CD14-positive monocyte (primary cell): ENCODE data around the gene IGF2R. TPM values are rescaled to one million over a fixed set of nuclear protein-coding genes. Genes with fewer than 3 reads are reported as not detected.
A peak's percentile ranks its signal among the peaks of the same experiment; 100 is the strongest.

ENCODE experiments used
- DNase-seq, 3 donors: peaks; one replicate each; pipeline ENCODE4 v3.0.0-alpha.2; 2011 to 2022
- H2AFZ ChIP-seq: 2 replicates; pipeline ENCODE4 v1.6.0; 2012; ENCODE audit warnings: mild to moderate bottlenecking, low read depth, low read length, inconsistent platforms; ENCODE audit not compliant: insufficient read depth, poor library complexity, severe bottlenecking
- H3K27ac ChIP-seq, 2 donors: 1 replicate in 1 of 2; 2 replicates in 1 of 2; pipeline ENCODE4 v1.5.1; 2012 to 2013; ENCODE audit warnings: low read length in 2 of 2, control low read depth in 1 of 2, inconsistent platforms in 1 of 2, low read depth in 1 of 2, mild to moderate bottlenecking in 1 of 2
- H3K27me3 ChIP-seq, 2 donors: one replicate each; pipeline versions ENCODE4 v1.6.0 to v1.6.1; 2011 to 2013; ENCODE audit warnings: low read length in 2 of 2; ENCODE audit not compliant: control insufficient read depth in 2 of 2, insufficient read depth in 2 of 2
- H3K36me3 ChIP-seq, 2 donors: replicated peaks in 1 of 2; 1 replicate in 1 of 2; 2 replicates in 1 of 2; pipeline versions ENCODE4 v1.5.1 to v1.6.1; 2012 to 2013; ENCODE audit warnings: low read length in 2 of 2, control low read depth in 1 of 2, inconsistent platforms in 1 of 2, mild to moderate bottlenecking in 1 of 2; ENCODE audit not compliant: insufficient read depth in 2 of 2, control insufficient read depth in 1 of 2
- H3K4me1 ChIP-seq, 2 donors: 1 replicate in 1 of 2; 2 replicates in 1 of 2; pipeline versions ENCODE4 v1.5.1 to v1.6.1; 2012 to 2013; ENCODE audit warnings: low read length in 2 of 2, control low read depth in 1 of 2, inconsistent platforms in 1 of 2, mild to moderate bottlenecking in 1 of 2, moderate library complexity in 1 of 2; ENCODE audit not compliant: insufficient read depth in 2 of 2, control insufficient read depth in 1 of 2
- H3K4me2 ChIP-seq: replicated peaks from 2 replicates; pipeline ENCODE3; 2012; ENCODE audit warnings: low read length, moderate library complexity, mild to moderate bottlenecking; ENCODE audit not compliant: poor library complexity, severe bottlenecking; ENCODE audit errors: extremely low read depth
- H3K4me3 ChIP-seq, 3 experiments: fragments of 200-600 bp in 1 of 3; sonication (generic) in 1 of 3; replicated peaks in 1 of 3; 1 replicate in 2 of 3; 2 replicates in 1 of 3; pipeline ENCODE4 v1.5.1; 2011 to 2013; ENCODE audit warnings: low read length in 3 of 3, mild to moderate bottlenecking in 3 of 3, control low read depth in 2 of 3, low read depth in 2 of 3, inconsistent platforms in 1 of 3, moderate library complexity in 1 of 3
- H3K79me2 ChIP-seq: 2 replicates; pipeline ENCODE4 v1.6.0; 2012; ENCODE audit warnings: mild to moderate bottlenecking, control low read depth, inconsistent platforms, low read length, moderate library complexity; ENCODE audit not compliant: insufficient read depth
- H3K9ac ChIP-seq: 2 replicates; pipeline ENCODE4 v1.6.0; 2017; ENCODE audit warnings: low read length, mild to moderate bottlenecking; ENCODE audit not compliant: insufficient read depth, poor library complexity, severe bottlenecking
- H3K9me3 ChIP-seq, 2 donors: replicated peaks in 1 of 2; 1 replicate in 1 of 2; 2 replicates in 1 of 2; pipeline versions ENCODE4 v1.5.1 to v1.6.1; 2012 to 2013; ENCODE audit warnings: low read length in 2 of 2, control low read depth in 1 of 2; ENCODE audit not compliant: control insufficient read depth in 1 of 2, insufficient read depth in 1 of 2
- H4K20me1 ChIP-seq: 2 replicates; pipeline ENCODE4 v1.6.0; 2012; ENCODE audit warnings: mild to moderate bottlenecking, low read length, control low read depth, moderate library complexity; ENCODE audit not compliant: insufficient read depth
- H3K27ac Mint-ChIP-seq, 7 donors: one replicate each; pipeline ENCODE4 v1.8.0; 2020; ENCODE audit warnings: mild to moderate bottlenecking in 7 of 7, mixed read lengths in 7 of 7, moderate library complexity in 6 of 7, inconsistent platforms in 2 of 7
- H3K27me3 Mint-ChIP-seq, 3 donors: one replicate each; pipeline ENCODE4 v1.8.0; 2021 to 2022; ENCODE audit warnings: low read depth in 3 of 3, mild to moderate bottlenecking in 3 of 3, mixed read lengths in 3 of 3, moderate library complexity in 3 of 3, inconsistent platforms in 1 of 3
- H3K36me3 Mint-ChIP-seq, 2 donors: one replicate each; pipeline ENCODE4 v1.8.0; 2020; ENCODE audit warnings: mixed read lengths in 2 of 2, inconsistent platforms in 1 of 2, mild to moderate bottlenecking in 1 of 2
- H3K4me1 Mint-ChIP-seq: one replicate; pipeline ENCODE4 v1.8.0; 2020; ENCODE audit warnings: mild to moderate bottlenecking, mixed read lengths
- H3K4me3 Mint-ChIP-seq, 2 donors: one replicate each; pipeline ENCODE4 v1.8.0; 2020; ENCODE audit warnings: mild to moderate bottlenecking in 2 of 2, mixed read lengths in 2 of 2, moderate library complexity in 1 of 2
- H3K9me3 Mint-ChIP-seq, 7 donors: one replicate each; pipeline ENCODE4 v1.8.0; 2020 to 2022; ENCODE audit warnings: mixed read lengths in 7 of 7, mild to moderate bottlenecking in 6 of 7, moderate library complexity in 6 of 7, inconsistent platforms in 2 of 7
- CTCF ChIP-seq: fragments of 200-600 bp; IDR thresholded peaks from one replicate; pipeline ENCODE4 v1.8.0; 2022; ENCODE audit warnings: antibody characterized with exemption, mild to moderate bottlenecking
- WGBS: methylation state at CpG from one replicate; pipeline ENCODE4 v1.1.5; 2013; ENCODE audit warnings: missing lambda C conversion rate; ENCODE audit not compliant: insufficient coverage; 5-methylcytosine and 5-hydroxymethylcytosine counted together
- intact Hi-C, 2 donors: fragments of 100-400 bp; cut with micrococcal nuclease; formaldehyde crosslinking; loops; one replicate each; pipeline versions ENCODE4 v1.15.0 to v1.15.1; 2023
- polyA plus RNA-seq, 3 donors: library from polyadenylated mRNA; depleted of rRNA in 1 of 3; unstranded in 2 of 3; stranded (reverse) in 1 of 3; fragments of 300-500 nt in 2 of 3; fragments of >200 nt in 1 of 3; fragmentation: Illumina TruSeq in 2 of 3; gene quantifications; 1 replicate in 2 of 3; 2 replicates in 1 of 3; pipeline ENCODE4 v1.2.3, GENCODE V29; 2012 to 2021

Gene IGF2R
- polyA plus RNA-seq, 3 donors, result 6.9 to 44.8 (median 8.2) TPM

GRCh38 chr6:159982731-159983506 lies 14.0 kb downstream of the IGF2R start:
- H3K4me3 ChIP-seq, result peak overlapping the region; percentile 10 to 59 (median 15)
- Mint-ChIP-seq H3K9me3 (peaks cover 0 to 8% (median 2%) of the 10 kb centered on the region in 7 donors), H3K4me3 (peak overlapping the region; percentile 14 to 85), H3K27ac (peak overlapping the region; percentile 95 to 99 (median 96)), H3K4me1 (peaks cover 82% of the 10 kb centered on the region), H3K36me3 (peaks cover 30 to 48% of the 10 kb centered on the region in 2 donors), H3K27me3 (peaks cover 28 to 40% (median 39%) of the 10 kb centered on the region in 3 donors)
- no peak overlapping the region for H2AFZ ChIP-seq
- DNase-seq, result peak in 2 of 3 donors; percentile 59 to 71
- intact Hi-C loops, result loop anchor here (2.0 to 10.0 kb wide), 3 partner anchors 14 to 258 kb away; partner anchors contain the start of genes IGF2R (in 1 of the 2) and WTAP (in 1 of the 2)
- TF ChIP-seq CTCF, result no peak
- peaks cover 0 to 25% of the 10 kb centered on the region in 2 donors for H3K27me3 ChIP-seq
- peak overlapping the region; percentile 82 to 97 for H3K27ac ChIP-seq
- WGBS, result 0% methylated on average over 4 of the region's 6 CpGs
- peaks cover 78 to 89% of the 10 kb centered on the region in 2 donors for H3K4me1 ChIP-seq
- H3K9ac ChIP-seq, result peak overlapping the region; percentile 55
- peaks cover 100% of the 10 kb centered on the region for H4K20me1 ChIP-seq
- H3K9me3 ChIP-seq, result no peaks in the 10 kb centered on the region
- H3K4me2 ChIP-seq, result peak overlapping the region; percentile 74
- H3K36me3 ChIP-seq, result no peaks in the 10 kb centered on the region
- H3K79me2 ChIP-seq, result peaks cover 87% of the 10 kb centered on the region

- peaks cover 87% of the 10 kb centered on the region for H3K79me2 ChIP-seq
- peak overlapping the region; percentile 10 to 59 (median 15) for H3K4me3 ChIP-seq
- Mint-ChIP-seq H3K4me1 (peaks cover 80% of the 10 kb centered on the region), H3K36me3 (peaks cover 30 to 42% of the 10 kb centered on the region in 2 donors), H3K9me3 (peaks cover 0 to 8% (median 4%) of the 10 kb centered on the region in 7 donors), H3K27me3 (peaks cover 20 to 32% (median 31%) of the 10 kb centered on the region in 3 donors), H3K27ac (peak overlapping the region; percentile 95 to 99 (median 96)), H3K4me3 (peak overlapping the region; percentile 14 to 85)
- peaks cover 0 to 18% of the 10 kb centered on the region in 2 donors for H3K27me3 ChIP-seq
- H3K4me2 ChIP-seq, result peak overlapping the region; percentile 74
- peak overlapping the region; percentile 55 for H3K9ac ChIP-seq
- no peaks in the 10 kb centered on the region for H3K36me3 ChIP-seq
- intact Hi-C loops, result loop anchor here (2.0 to 10.0 kb wide), 3 partner anchors 15 to 259 kb away; partner anchors contain the start of genes IGF2R (in 1 of the 2) and WTAP (in 1 of the 2)
- peaks cover 100% of the 10 kb centered on the region for H4K20me1 ChIP-seq
- 5% methylated on average over 2 of the region's 2 CpGs for WGBS
- peak overlapping the region; percentile 82 to 97 for H3K27ac ChIP-seq
- DNase-seq, result peak; percentile 87 to 93 (median 88)
- H3K4me1 ChIP-seq, result peaks cover 73 to 89% of the 10 kb centered on the region in 2 donors
- no peak for TF ChIP-seq CTCF
- no peaks in the 10 kb centered on the region for H3K9me3 ChIP-seq
- no peak overlapping the region for H2AFZ ChIP-seq
Measured at GRCh38 chr6:159983641-159984080, 14.8 kb downstream of the IGF2R start.
